ENCODE data around the gene SH3BP4. TPM values are rescaled to one million over a fixed set of nuclear protein-coding genes. Genes with fewer than 3 reads are reported as not detected.

SH3BP4 gene
- total and polyA plus RNA-seq, 2 of the 13 experiments (the other 11 are each of a cell fraction or from before 2014, with no cell fraction given), result 34.6 to 99.1 TPM

- FAIRE-seq (no peak), DNase-seq (ENCODE audit: low spot score) (no peak), ATAC-seq (no peak)
- Histone ChIP-seq H3K9me3 (ENCODE audit: low read length) (no peaks in the 10 kb centered on the region), H3K4me3 (replicated peaks in 1 of 3; ENCODE audit: insufficient read depth in 1 of 3, low read depth in 2 of 3, low read length in 3 of 3) (no peak overlapping the region), H3K27me3 (ENCODE audit: control insufficient read depth in 1 of 2, insufficient read depth in 2 of 2, low read length in 2 of 2) (peaks cover 8 to 54% of the 10 kb centered on the region in 2 experiments), H3K9ac (ENCODE audit: insufficient read depth, low read depth, low read length) (no peak overlapping the region), H2AFZ (ENCODE audit: low read length) (no peak overlapping the region), H3K4me2 (ENCODE audit: low read depth, low read length) (no peak overlapping the region), H4K20me1 (ENCODE audit: insufficient read depth, low read length) (no peaks in the 10 kb centered on the region), H3K79me2 (ENCODE audit: insufficient read depth, low read length) (no peaks in the 10 kb centered on the region), H3K4me1 (ENCODE audit: insufficient read depth, low read length) (peaks cover 39% of the 10 kb centered on the region), H3K36me3 (replicated peaks in 1 of 2; ENCODE audit: control insufficient read depth in 1 of 2, insufficient read depth in 2 of 2, low read length in 2 of 2) (no peaks in the 10 kb centered on the region), H3K27ac (ENCODE audit: extremely low read length, insufficient read depth, low read length) (no peak overlapping the region)
- ChIA-PET CTCF (ENCODE audit: low intra/inter-chr PET ratio, low total read pairs) (no interaction called here), POLR2A (no interaction called here)
- in situ Hi-C loops (cut with HindIII; ENCODE audit: extremely low pct_ligation_motif_present, low pct_unique_long_range_greater_than_20kb), result loop anchor here (25.0 kb wide), 1 partner anchor 1116 kb away; no protein-coding TSS in a partner anchor
- intact Hi-C loops (cut with micrococcal nuclease; ENCODE audit: unreplicated experiment), result no loop called here
- TF ChIP-seq MXI1 (IDR thresholded peaks at IDR 0.05; ENCODE audit: borderline replicate concordance, low read depth, low read length) (no peak), KLF15 (CRISPR knock-in tag; IDR thresholded peaks at IDR 0.05; ENCODE audit: borderline replicate concordance) (no peak), POGZ (CRISPR knock-in tag; IDR thresholded peaks at IDR 0.05) (no peak), XBP1 (CRISPR knock-in tag; IDR thresholded peaks at IDR 0.05) (no peak), HCFC1 (IDR thresholded peaks at IDR 0.05; ENCODE audit: low read depth, low read length) (no peak), HOXA9 (CRISPR knock-in tag; IDR thresholded peaks at IDR 0.05; ENCODE audit: borderline replicate concordance) (no peak)
- BruUV-seq (replicated peaks), result no TSS peak
- WGBS (ENCODE audit: low lambda C conversion rate), result 70% methylated on average over 9 of the region's 9 CpGs
These were observed 151.1 kb downstream of the SH3BP4 start for GRCh38 chr2:235102896-235103295.

Data from HepG2 (cell line).